IMR-90 (cell line): ENCODE results near the gene DKK3. TPM values are rescaled to one million over a fixed set of nuclear protein-coding genes. Genes with fewer than 3 reads are reported as not detected.

Experiments used
- ATAC-seq: fragments of 200-7000 bp; cut with Tn5 transposase; 2 replicates; pipeline ENCODE4 v1.9.1; 2020; ENCODE audit warnings: low read depth, mild to moderate bottlenecking, moderate library complexity
- BruUV-seq: library from RNA; stranded (reverse); fragments of 400-500 nt; replicated peaks from 2 replicates; lab custom pipeline; 2021; lab: Mats Ljungman, UMichigan
- CTCF ChIA-PET: fragments of 300-600 bp; formaldehyde crosslinking; extraction: SDS; loops from one replicate; lab custom pipeline; 2021; ENCODE audit warnings: antibody characterized with exemption; lab: Yijun Ruan, JAX
- POLR2A ChIA-PET: fragments of 300-600 bp; sonication (Branson Sonifier 250); formaldehyde crosslinking; loops from one replicate; lab custom pipeline; 2022; ENCODE audit warnings: antibody characterized with exemption; ENCODE audit not compliant: unreplicated experiment; lab: Charles Lee
- DNase-seq: peaks from one replicate; pipeline ENCODE4 v3.0.0; 2013
- H2AFZ ChIP-seq: replicated peaks from 2 replicates; pipeline ENCODE3; 2013; ENCODE audit warnings: low read length, mild to moderate bottlenecking; ENCODE audit not compliant: poor library complexity
- H2AK5ac ChIP-seq: 2 replicates; pipeline ENCODE4 v1.6.1; 2013; ENCODE audit warnings: low read depth, low read length, inconsistent platforms
- H2AK9ac ChIP-seq: replicated peaks from 2 replicates; pipeline ENCODE3; 2013; ENCODE audit warnings: mild to moderate bottlenecking, low read depth, low read length, moderate library complexity; ENCODE audit not compliant: poor library complexity
- H2BK120ac ChIP-seq: 2 replicates; pipeline ENCODE4 v1.6.1; 2013; ENCODE audit warnings: low read depth, low read length, inconsistent platforms
- H2BK15ac ChIP-seq: 3 replicates; pipeline ENCODE4 v1.6.1; 2013; ENCODE audit warnings: low read depth, low read length, inconsistent platforms
- H2BK20ac ChIP-seq: 2 replicates; pipeline ENCODE4 v1.6.1; 2013; ENCODE audit warnings: low read depth, mild to moderate bottlenecking, inconsistent platforms, low read length, moderate library complexity
- H2BK5ac ChIP-seq: 2 replicates; pipeline ENCODE4 v1.6.1; 2013; ENCODE audit warnings: mild to moderate bottlenecking, low read depth, low read length, inconsistent platforms; ENCODE audit not compliant: poor library complexity, severe bottlenecking
- H3K14ac ChIP-seq: replicated peaks from 2 replicates; pipeline ENCODE4 v1.6.1; 2013; ENCODE audit warnings: low read depth, low read length, inconsistent platforms
- H3K18ac ChIP-seq: 2 replicates; pipeline ENCODE4 v1.6.1; 2013; ENCODE audit warnings: low read depth, low read length, control low read depth
- H3K23ac ChIP-seq: 2 replicates; pipeline ENCODE4 v1.6.1; 2013; ENCODE audit warnings: low read depth, low read length, inconsistent platforms
- H3K27ac ChIP-seq: 2 replicates; pipeline ENCODE4 v1.5.1; 2013; ENCODE audit warnings: mild to moderate bottlenecking, control low read depth, low read length; ENCODE audit not compliant: insufficient read depth
- H3K27me3 ChIP-seq: 2 replicates; pipeline ENCODE4 v1.6.1; 2013; ENCODE audit warnings: low read length; ENCODE audit not compliant: control insufficient read depth, insufficient read depth
- H3K36me3 ChIP-seq: 2 replicates; pipeline ENCODE4 v1.6.1; 2013; ENCODE audit warnings: low read length, mixed read lengths; ENCODE audit not compliant: control insufficient read depth, insufficient read depth
- H3K4ac ChIP-seq: 2 replicates; pipeline ENCODE4 v1.6.1; 2013; ENCODE audit warnings: low read depth, low read length, inconsistent platforms
- H3K4me1 ChIP-seq: 2 replicates; pipeline ENCODE4 v1.6.1; 2013; ENCODE audit warnings: low read length, mixed read lengths; ENCODE audit not compliant: control insufficient read depth, insufficient read depth
- H3K4me2 ChIP-seq: 2 replicates; pipeline ENCODE4 v1.6.1; 2013; ENCODE audit warnings: low read depth, mild to moderate bottlenecking, control low read depth, low read length, moderate library complexity
- H3K4me3 ChIP-seq: 2 replicates; pipeline ENCODE4 v1.5.1; 2013; ENCODE audit warnings: low read depth, mild to moderate bottlenecking, control low read depth, low read length, moderate library complexity; ENCODE audit not compliant: insufficient read depth
- H3K56ac ChIP-seq: 2 replicates; pipeline ENCODE4 v1.6.1; 2013; ENCODE audit warnings: low read length, inconsistent platforms; ENCODE audit not compliant: insufficient read depth; ENCODE audit errors: extremely low read depth
- H3K79me1 ChIP-seq, 2 experiments: 2 replicates each; pipeline ENCODE4 v1.6.1; 2013; ENCODE audit warnings: low read length in 2 of 2, inconsistent platforms in 1 of 2, low read depth in 1 of 2
- H3K9ac ChIP-seq: 2 replicates; pipeline ENCODE4 v1.6.1; 2013; ENCODE audit warnings: low read depth, low read length, control low read depth
- H3K9me1 ChIP-seq: 2 replicates; pipeline ENCODE4 v1.6.1; 2013; ENCODE audit warnings: low read length, inconsistent platforms; ENCODE audit not compliant: insufficient read depth
- H3K9me3 ChIP-seq: 2 replicates; pipeline ENCODE4 v1.6.1; 2013; ENCODE audit warnings: low read length; ENCODE audit not compliant: control insufficient read depth, insufficient read depth
- H4K20me1 ChIP-seq: 2 replicates; pipeline ENCODE4 v1.6.1; 2013; ENCODE audit warnings: low read length, inconsistent platforms; ENCODE audit not compliant: insufficient read depth
- H4K5ac ChIP-seq: 2 replicates; pipeline ENCODE4 v1.6.1; 2013; ENCODE audit warnings: mild to moderate bottlenecking, low read depth, low read length, control low read depth
- H4K8ac ChIP-seq, 2 experiments: 2 replicates each; pipeline ENCODE4 v1.6.1; 2013; ENCODE audit warnings: low read depth in 2 of 2, low read length in 2 of 2, control low read depth in 1 of 2, inconsistent platforms in 1 of 2
- H4K91ac ChIP-seq: 2 replicates; pipeline ENCODE4 v1.6.1; 2013; ENCODE audit warnings: low read depth, low read length, inconsistent platforms; ENCODE audit not compliant: insufficient read depth
- CHD1 ChIP-seq: IDR thresholded peaks from 2 replicates; pipeline ENCODE4 v1.6.1; 2012; ENCODE audit warnings: low read depth, low read length, improper control_type of control experiment
- MAZ ChIP-seq: IDR thresholded peaks from 2 replicates; pipeline ENCODE4 v1.6.1; 2012; ENCODE audit warnings: low read depth, mild to moderate bottlenecking, low read length, improper control_type of control experiment, moderate library complexity, borderline replicate concordance
- MXI1 ChIP-seq: IDR thresholded peaks from 2 replicates; pipeline ENCODE4 v1.6.1; 2012; ENCODE audit warnings: low read depth, mild to moderate bottlenecking, low read length, moderate library complexity, borderline replicate concordance
- RFX5 ChIP-seq: IDR thresholded peaks from 2 replicates; pipeline ENCODE4 v1.8.0; 2012; ENCODE audit warnings: low read depth, mild to moderate bottlenecking, low read length, moderate library complexity
- WGBS, 2 experiments: methylation state at CpG; one replicate each; pipeline versions ENCODE4 v1.1.5 to v1.1.7; 2013; ENCODE audit warnings: missing lambda C conversion rate in 2 of 2; ENCODE audit not compliant: insufficient read length in 1 of 2; ENCODE audit errors: extremely low coverage in 2 of 2; 5-methylcytosine and 5-hydroxymethylcytosine counted together
- dilution Hi-C: fragments of 300-500 bp; cut with HindIII; formaldehyde crosslinking; loops from one replicate; pipeline ENCODE4 v1.14.3; 2018; ENCODE audit warnings: low sequenced_read_pairs; ENCODE audit not compliant: unreplicated experiment
- in situ Hi-C: fragments of 300-500 bp; cut with MboI; formaldehyde crosslinking; loops from 3 replicates; pipeline ENCODE4 v1.14.3; 2019; ENCODE audit warnings: low sequenced_read_pairs, inconsistent platforms, mixed read lengths
- intact Hi-C: fragments of 100-400 bp; cut with micrococcal nuclease; formaldehyde crosslinking; loops from 2 replicates; pipeline ENCODE4 v1.10.0; 2022
- polyA plus RNA-seq, 3 experiments: library from polyadenylated mRNA; depleted of rRNA; stranded (reverse); fragments of >200 nt; gene quantifications; 2 replicates each; pipeline ENCODE4 v1.2.3, GENCODE V29; 2012; ENCODE audit warnings: low replicate concordance in 1 of 3
- total RNA-seq: library from RNA; depleted of rRNA; stranded (reverse); fragments of >200 nt; gene quantifications from 2 replicates; pipeline ENCODE4 v1.2.3, GENCODE V29; 2012

The DKK3 gene
- total and polyA plus RNA-seq, 2 of the 4 experiments (the other 2 are of a cell fraction) = 453 to 964 TPM

- peaks cover 13% of the 10 kb centered on the region; the same call in 1 of the 2 replicates for H4K20me1 ChIP-seq
- H3K4me2 ChIP-seq = 0 out of 2 replicates have a peak overlapping the region, but pooled peaks have one; percentile 4
- peak overlapping the region; percentile 29 for H2BK5ac ChIP-seq
- H4K91ac ChIP-seq = peak overlapping the region; percentile 80
- peak overlapping the region; percentile 9; the same call in 1 of the 2 replicates for H3K18ac ChIP-seq
- no peaks in the 10 kb centered on the region for H3K9me3 ChIP-seq
- intact Hi-C loops = no loop called here
- H2BK15ac ChIP-seq = peak overlapping the region; percentile 30; the same call in 1 of the 3 replicates
- TF ChIP-seq CHD1 = no peak
- no peak for TF ChIP-seq RFX5
- TF ChIP-seq MXI1 = no peak
- peak; percentile 81 for TF ChIP-seq MAZ
- H3K4me3 ChIP-seq = no peak overlapping the region
- H3K4me1 ChIP-seq = peaks cover 45% of the 10 kb centered on the region
- peak overlapping the region; percentile 89; the same call in 1 of the 2 replicates for H3K56ac ChIP-seq
- peaks cover 52 to 89% of the 10 kb centered on the region in 2 experiments for H3K79me1 ChIP-seq
- peak overlapping the region; percentile 81 for H2AK9ac ChIP-seq
- peak overlapping the region; percentile 45 for H2AFZ ChIP-seq
- no peak overlapping the region; the same call in 1 of the 2 replicates for H3K9ac ChIP-seq
- ChIA-PET POLR2A (no interaction called here), CTCF (interaction anchor here (0.5 kb wide), 1 partner anchor 81 kb away, joined by 6 read pairs; no protein-coding TSS in a partner anchor)
- H3K9me1 ChIP-seq = peaks cover 50% of the 10 kb centered on the region
- H4K5ac ChIP-seq = no peak overlapping the region
- BruUV-seq = no TSS peak
- H4K8ac ChIP-seq = peak overlapping the region; percentile 43 to 56; a peak in 3 of 4 replicates
- peak overlapping the region; percentile 73 for H3K4ac ChIP-seq
- dilution Hi-C loops = no loop called here
- peak overlapping the region; percentile 75 for H3K23ac ChIP-seq
- in situ Hi-C loops = no loop called here
- H3K27ac ChIP-seq = peak overlapping the region; percentile 21
- peak overlapping the region; percentile 85 for H2AK5ac ChIP-seq
- H3K14ac ChIP-seq = peak overlapping the region; percentile 91
- DNase-seq = peak; percentile 72
- H2BK120ac ChIP-seq = peak overlapping the region; percentile 83
- no peaks in the 10 kb centered on the region for H3K27me3 ChIP-seq
- 4% methylated on average over 5 of the region's 8 CpGs; no CpG with 5 or more reads in 1 of the 2 experiments for WGBS, 2 experiments
- H3K36me3 ChIP-seq = peaks cover 11% of the 10 kb centered on the region
- peak; percentile 38 for ATAC-seq
- H2BK20ac ChIP-seq = peak overlapping the region; percentile 85
Observed at GRCh38 chr11:11973361-11973800, 35.0 kb downstream of the DKK3 start.
